Stimulated activated CD4-positive, alpha-beta T cell treated with anti-CD3 and anti-CD28 coated beads, TNF-alpha, amount 100 ng/mL, for 24 hours (primary cell): ENCODE measurements around the gene CDADC1.
A peak's percentile ranks its signal among the peaks of the same experiment; 100 is the strongest.

Source experiments
- DNase-seq, 3 experiments: peaks; one replicate each; pipeline ENCODE4 v3.0.0-alpha.2; 2020; ENCODE audit warnings: low read depth in 3 of 3

Gene CDADC1

DNA sequence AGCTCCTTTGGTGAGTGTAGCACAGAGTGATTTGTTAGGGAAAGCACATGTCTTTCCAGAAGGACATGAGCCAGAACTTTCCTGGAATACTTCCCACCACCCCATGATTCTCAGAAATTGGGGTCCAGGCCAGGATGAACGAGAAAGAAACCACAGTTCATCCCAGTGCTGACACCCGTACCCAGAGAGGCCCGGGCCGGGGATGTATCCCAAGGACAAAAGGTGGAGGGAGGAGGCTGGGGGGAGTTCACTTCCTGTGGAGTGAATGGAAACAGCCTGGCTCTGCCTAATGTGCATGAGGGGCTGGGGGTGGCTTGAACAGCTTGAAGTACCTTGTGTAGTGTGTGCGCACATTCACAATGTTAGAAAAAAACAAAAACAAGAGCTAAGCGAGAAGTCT, 47.5 kb downstream of the CDADC1 start:
- DNase-seq, result no peak

DNA sequence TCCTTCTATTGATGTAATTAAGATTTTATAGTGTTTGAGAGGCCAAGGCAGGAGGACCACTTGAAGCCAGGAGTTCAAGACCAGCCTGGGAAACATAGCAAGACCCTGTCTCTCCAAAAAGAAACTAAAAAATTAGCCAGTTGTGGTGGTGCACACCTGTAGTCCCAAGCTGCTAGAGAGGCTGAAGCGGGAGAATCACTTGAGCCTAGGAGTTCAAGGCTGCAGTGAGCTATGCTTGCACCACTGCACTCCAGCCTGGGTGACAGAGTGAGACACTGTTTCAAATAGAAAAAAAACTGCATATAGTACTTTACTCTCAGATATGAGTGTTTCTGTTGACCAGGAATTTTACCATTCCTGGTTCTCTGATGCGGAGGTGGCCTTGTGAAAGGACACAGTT, 48.9 kb downstream of the CDADC1 start:
- DNase-seq, result no peak

DNA sequence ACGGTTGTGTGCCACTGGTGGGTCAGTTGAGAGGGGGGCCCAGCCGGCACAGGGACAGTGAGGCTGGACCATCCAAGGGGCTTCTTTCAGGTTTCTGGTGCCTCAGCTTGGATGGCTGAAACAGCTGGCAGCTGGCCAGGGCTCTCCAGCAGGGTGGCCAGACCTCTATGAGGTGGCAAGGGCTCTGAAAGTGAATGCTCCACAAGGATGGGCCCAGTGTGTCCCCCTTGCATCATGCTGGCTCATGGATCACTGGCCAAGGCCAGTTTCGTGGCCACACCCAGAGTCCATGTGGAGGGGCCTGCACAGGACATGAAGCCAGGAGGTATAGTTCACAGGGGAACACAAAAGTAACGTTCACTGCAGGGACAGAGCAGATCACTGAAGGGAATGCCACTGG, 49.6 kb downstream of the CDADC1 start:
- no peak for DNase-seq

DNA sequence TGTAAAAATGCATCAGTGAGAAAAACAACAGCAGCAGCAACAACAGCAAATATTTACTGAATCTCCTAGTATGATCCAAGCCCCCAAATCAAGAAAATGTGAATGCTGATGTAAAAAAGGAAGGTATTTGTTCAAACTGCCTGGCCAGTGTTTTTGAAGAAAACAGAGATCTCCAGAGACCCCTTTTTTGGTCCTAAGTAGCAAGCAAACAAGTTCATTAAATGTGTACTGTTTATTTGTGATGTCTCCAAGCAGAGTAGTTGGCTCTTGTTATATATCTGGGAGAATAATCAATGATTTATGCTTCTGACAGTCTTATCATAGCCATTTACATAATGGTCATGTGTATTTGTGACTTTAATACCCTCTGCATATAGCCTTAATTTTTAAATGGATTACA, 50.7 kb downstream of the CDADC1 start:
- no peak for DNase-seq

DNA sequence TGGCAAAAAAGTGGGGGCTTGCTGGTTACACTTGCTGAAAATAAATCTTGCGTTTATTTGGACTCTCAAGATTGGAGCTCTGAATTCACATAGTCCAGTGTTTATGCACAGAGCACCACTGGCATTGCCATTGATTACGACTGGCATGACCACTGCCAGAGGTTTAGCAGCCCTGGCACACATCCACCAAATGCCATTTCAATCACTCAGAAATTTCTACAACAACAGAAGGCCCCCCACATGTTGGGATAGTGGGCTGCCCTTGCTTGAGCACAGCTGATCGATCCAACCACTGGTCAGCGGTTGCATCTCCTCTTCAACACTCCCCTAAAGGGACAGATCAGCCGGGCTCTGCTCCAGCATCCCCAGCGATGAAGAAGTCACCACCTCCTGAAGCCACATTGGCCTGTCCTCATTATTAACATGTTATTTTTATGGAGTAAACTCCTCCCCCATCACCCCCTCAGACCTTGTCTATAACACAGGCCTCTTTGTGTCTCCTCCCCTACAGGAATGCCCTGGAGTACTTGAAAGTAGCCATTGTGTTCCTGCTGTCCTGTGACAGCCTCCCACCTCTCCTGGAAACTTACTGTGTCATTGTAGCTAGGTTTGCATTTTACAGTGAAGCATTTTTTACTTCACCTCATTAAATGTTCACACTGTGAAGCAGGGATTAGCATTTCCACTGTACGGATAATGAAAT, 51.3 kb downstream of the CDADC1 start:
- no peak for DNase-seq

DNA sequence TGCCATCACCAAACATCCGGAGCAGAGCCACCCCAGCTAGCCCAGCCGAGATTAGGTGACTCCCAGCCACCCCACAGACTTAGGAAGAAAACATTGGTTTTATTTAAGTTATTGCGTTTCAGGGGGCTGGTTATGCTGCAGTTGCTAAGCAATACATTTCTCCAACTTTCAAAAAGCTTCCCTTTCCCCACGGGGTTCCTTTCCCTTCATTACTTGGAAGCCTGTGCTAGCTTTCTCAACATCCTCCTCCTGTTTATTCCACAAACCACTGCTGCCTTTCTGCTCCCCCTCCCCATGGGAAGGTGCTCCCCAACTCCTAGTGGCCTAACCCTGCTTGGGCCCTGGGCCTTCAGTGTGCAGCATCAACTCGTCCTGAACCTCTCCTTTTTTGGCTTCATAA, 52.6 kb downstream of the CDADC1 start:
- DNase-seq, result no peak

DNA sequence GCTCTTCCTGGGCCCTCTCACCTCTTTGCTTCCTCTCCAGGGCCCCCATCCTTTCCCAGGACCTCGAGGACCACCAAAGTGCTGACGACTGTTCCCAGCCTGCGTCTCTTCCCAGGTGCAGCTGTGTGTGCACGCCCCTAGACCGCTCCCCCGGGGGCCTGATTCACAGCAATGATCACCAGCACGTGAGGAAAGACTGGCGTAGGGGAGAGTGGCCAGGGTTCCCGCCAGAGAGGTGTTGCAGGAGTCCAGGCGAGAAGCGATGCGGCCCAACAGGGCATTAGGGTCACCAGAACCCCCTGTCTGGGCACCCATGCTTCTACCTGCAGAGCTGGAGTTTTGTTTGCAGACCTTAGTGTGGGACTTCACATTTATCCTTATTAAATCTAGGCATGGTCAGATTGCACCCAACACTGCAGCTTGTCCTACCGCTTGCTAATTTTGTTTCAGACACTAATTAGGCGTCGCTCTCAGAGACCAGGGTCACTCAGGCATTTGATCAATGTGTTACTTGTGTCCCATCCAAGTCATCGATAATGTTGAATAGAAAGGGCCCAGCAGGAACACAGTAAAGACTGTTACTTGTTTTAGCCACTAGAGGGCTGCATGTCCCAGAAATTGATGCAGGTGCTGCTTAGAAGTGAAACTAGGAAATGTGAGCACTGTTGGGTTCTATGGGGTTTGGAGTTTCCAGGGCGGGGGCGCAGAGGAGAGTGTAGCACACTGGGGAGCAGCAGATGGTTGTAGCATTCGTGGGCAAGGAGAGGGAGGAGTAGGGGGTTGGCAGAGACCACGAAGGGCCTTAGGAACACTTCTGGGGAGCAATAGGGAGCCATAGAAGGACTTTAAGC, 53.2 kb downstream of the CDADC1 start:
- DNase-seq, result peak; percentile 28 to 53 (median 43)

DNA sequence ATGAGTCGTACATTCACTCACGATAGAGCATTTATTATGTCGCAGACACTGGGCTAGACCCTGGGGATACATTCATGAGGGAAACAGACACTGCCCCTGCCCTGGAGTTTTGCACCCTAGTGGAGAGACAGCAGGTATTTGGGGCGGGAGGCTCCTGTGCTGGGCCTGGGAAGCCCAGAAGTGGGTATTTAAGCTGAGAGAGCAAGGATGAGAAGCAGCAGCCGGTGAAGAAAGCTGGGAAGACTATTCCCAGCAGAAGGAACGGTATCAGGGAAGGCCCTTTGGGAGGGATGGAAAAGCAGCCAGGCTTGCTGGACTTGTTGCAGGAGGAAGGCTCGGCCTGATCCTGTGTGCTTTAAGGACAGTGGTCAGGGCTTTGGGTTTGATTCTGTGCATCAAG, 54.5 kb downstream of the CDADC1 start:
- no peak for DNase-seq

DNA sequence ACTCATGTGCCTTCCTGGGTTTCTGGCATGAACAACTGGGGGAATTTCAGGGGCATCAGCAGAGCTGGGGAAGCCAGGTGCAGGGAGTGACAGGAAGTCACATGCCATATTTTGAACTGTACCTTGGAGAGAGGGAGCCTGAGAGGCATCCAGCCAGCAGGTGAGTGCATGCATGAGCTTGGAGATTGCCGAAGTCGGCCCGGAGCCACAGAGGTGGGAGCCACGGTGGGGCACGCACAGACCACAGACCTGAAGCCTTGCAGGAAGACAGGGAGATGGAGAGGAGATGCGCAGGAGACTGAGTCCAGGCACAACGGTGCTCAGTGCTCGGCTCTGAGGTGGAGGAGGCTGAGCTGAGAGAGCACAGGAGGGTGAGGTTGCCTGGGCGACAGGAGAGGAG, 55.1 kb downstream of the CDADC1 start:
- no peak for DNase-seq

DNA sequence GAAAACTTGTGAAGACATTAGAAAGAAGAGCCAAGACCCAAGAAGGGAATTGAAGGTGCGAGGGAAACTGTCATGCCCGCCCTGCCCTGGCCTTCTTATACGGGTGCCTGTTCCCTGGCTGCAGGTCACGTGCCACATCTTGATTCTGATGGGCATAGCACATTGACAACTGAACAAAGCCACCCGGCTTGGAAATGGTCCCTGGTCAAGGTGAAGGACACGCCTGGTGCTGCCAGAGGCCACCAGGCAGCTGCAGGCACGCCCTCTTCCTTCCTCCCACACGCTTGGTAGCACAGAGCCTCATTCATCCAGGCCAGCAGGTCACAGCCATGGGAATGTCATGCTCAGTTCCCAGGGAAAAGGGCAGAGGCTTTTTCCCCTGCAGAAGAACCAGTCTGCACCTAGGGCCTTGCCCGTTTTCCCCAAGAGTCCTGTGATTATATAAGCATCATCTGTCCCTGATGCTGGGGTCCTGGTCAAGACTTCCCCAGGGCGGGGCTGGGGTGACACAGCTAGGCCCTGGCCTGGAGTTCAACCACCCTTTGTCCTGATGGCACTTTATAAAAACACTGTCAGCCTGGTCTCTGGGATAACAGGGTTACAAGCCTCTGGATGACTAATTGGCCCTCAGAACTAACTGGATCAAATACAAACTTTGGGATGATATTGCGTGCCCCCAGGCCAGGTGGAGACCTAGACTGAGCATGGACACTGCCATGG, 56.0 kb downstream of the CDADC1 start:
- no peak for DNase-seq

DNA sequence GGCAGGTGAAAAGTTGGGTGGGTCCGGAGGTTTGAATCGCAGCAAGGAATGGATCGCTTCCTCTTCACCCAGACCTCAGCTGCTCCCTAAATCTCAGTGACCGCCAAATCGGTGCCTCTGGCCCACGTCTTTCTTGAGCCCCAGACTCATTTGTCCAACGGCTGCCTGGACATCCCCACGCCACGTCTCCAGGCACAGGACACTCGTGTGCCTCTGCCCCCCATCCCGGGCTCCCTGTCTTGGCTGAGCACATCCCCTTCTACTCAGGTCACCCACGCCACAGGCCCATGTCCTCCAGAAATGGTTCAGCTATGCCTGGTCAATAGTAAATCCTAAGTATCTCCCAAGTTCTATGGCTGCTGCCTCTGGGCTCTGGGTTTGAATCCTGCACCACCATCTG, 56.6 kb downstream of the CDADC1 start:
- DNase-seq, result no peak

DNA sequence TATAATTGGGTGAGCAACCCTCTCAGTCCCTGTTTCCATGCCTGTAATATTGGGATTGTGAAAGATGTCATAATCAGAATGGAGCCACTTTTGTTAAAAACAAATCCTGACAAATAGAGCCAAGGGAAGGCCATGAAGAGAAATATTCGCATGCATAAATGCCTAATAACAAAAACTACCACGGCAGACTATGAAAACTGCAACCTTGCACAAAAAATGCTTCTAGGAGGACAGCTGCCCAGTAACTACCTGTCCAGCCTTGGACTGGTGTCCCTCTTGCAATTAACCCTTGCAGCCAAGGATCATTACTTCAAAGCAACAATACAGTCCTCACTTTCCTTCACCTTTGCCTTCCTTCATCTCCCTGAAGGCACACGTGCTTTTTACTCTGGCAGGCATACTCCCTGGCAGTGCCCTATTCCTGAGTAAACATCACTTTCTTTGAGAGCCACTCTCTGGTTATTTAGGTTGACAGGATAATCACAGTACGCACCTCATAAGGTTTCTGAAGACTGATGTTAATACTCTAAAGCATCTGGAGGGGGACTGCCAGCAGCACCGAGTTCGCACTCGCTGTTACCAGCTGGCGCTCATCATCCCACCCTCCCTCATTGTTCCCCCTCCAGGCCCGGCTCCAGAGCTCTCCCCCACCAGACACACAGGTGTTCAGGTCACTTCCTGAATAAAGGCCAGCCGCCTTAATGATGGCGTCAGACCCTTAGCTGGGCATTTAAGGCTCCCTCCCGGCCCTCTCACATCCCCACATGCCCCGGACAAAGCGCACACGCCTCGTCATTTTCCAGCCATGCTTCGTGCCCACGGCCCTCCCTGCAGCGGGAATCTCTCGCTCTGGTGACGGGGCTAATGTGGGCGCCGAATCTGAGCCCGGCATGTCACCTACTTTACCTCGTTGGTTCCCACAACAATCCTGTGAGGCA, 57.3 kb downstream of the CDADC1 start:
- DNase-seq, result no peak

DNA sequence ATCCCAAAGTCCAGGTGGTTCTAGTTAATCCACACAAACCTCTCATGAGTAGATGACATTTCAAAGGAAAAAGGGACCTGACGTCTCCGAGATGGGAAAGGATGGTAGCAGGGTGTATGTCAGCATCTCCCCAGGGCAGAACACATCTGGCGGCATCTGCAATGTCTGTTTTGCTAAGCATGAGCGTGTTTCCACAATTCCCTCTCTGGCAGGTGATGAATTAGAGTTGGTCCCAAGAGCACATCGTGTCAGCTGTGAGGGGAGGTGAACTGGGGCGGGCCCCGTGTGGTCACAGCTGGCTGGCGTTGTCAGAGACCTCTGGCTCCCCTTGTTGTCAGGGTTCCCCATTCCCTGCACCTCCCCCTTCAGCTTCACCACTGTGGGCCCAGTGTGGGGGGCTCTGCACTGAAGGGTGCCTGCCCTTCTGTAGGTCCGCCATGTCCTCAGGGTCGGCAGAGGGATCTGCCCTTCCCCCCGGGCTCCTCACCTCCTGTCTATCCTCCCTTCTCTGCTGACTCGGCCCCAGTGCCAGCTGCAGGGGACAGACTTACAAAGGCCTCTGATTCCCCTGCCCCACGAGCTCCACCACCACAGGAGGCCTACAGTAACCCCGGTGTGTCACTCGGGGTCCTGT, 58.2 kb downstream of the CDADC1 start:
- no peak for DNase-seq

DNA sequence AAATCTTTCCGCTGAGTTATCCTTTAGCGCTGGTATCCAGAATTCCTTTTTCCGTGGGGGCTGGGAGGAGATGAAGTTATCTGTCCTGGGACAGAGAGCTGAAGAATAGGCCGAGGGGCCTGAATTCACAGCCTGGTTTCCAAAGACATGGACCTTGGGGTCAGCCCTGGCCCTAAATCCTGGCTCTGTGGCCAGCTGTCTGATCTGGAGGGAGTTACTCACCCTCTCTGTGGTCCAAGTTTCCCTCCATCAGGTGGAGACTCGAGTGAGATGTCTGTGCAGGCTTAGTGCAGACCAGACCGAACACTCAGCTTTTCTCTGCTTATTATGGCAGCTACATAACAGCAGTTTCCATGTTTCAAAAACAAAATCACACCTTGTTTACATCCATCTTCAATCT, 59.6 kb downstream of the CDADC1 start:
- no peak for DNase-seq

DNA sequence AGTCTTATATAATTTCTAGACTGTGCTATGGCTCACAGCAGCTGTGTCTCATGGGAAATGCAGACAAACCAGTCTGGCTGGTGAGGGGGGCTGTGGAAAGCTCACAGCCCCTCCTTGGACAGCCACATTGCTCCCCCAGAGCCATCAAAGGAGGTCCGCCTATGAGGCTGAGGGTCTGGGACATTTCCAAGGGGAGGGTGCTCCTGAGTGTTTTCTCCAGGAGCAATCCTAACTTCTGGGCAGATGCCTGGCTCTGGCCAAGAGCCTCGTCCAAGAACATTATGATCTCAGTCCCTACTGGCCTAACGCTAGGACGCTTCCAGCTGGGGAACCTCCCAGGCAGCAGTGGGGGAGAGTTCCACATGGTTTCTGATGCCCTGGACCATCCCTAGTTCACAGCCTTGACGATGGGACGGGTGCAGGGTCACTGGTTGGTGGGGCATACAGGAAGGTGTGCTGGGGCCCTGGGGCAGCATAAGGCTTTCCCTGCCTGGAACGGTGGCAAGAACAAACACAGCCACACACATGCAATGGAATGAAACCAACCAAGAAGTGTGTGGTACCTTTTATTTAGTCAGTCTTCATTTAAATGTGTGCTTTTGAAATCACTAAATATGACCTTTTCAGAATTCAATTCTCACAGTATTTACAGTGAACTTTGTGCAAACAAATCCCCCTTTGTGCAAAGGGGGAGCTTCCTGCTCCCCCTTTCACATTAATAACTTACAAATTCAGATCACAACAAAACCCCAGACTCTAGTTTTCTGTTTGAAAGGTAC, 60.6 kb downstream of the CDADC1 start:
- no peak for DNase-seq

DNA sequence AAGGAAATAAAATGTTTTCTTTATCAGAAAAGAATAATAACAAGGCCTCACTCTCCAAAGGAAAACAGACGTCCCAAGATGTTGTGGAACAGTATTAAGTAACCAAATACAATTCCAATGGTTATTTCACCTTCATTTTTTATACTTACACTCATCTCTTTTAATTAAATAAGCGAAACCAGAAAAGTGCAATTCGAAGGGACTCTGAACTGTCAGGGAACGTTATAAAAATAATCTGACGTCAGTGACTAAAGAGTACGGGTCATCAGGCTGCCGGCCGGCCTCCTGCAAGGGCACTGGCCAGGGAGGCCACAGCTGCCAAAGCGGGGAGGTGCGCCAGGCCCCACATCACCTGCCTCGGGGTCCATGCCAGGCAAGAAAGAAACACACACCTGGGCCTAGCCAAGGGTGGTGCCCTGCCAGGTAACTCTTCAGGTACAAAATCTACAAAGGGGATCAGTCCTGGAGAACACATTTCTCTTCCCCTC, 61.2 kb downstream of the CDADC1 start:
- DNase-seq, result no peak

DNA sequence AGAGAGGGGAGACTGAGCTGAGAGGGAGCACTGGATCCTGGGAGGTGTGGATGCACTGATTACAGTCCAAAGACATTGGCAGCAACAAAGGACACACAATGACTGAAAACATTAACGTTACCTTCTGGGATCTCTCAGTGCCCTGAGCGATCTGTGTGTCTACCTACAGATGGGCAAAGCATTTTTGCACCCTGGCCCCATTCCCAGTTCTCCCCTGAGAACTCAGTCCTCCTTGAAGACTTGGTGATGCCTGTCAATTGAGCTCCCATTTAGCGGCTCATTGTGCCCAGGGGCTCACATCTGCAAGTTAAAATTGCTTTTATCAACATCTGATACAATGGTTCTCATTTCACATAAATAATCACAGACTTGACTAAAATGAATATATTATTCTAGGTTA, 62.5 kb downstream of the CDADC1 start:
- no peak for DNase-seq

DNA sequence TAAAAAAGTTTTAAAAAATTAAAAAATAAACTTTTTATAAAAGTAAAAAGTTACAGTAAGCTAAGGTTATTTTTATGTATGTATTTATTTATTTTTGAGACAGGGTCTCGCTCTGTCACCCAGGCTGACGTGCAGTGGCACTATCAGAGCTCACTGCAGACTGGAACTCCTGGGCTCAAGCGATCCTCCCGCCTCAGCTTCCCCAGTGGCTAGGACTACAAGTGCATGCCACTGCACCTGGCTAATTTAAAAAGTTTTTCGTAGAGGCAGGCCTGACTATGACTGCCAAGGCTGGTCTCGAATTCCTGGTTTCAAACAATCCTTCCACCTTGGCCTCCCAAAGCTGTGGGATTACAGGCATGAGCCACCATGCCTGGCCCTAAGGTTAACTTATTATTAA, 64.1 kb downstream of the CDADC1 start:
- no peak for DNase-seq

DNA sequence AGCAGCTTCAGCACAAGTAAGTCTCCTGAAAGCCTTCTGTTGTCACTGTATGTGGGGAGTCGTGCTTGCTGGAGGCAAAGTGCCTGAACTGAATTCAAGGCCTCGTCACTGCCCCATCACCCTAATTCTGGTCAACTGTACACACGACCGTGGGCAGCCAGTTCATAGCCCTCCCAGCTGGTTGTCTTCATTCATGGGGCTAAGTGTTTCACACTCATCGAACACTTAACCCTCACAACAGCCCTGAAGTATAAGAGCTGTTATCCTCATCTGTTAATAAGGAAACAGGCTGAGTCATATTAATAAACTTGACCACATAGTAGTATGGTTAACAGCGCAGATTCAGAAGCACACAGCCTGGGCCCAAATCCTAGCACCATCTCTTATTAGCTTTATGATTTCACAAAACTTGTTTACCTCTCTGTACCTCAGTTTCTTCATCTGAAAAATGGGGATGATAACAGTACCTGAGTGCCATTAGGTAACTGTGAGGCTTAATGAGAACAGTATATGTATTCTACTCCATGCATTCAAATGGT, 66.7 kb downstream of the CDADC1 start:
- DNase-seq, result no peak

DNA sequence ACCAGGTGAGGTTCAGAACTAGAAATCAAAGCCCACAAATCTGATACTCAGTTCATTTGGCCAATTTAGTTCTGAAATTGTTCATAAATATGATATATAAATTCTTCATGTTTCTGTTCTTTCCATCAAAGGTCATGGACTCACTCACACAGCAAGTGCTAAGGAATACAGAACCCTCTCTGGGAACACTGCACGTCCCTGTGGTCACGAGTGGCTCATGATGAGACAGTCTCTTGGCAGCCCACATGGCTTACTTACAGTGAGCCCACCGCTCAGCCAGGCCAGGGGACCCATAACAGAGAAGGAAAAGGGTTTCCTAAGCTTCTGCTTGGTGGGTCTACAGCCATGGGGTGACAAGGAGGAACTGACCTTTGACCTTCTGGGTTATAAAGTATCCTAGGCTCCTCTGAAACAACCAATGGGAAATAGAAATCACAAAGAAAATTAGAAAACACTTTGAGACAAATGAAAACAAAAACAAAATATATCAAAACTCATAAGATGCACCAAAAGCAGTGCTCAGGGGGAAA, 67.4 kb downstream of the CDADC1 start:
- no peak for DNase-seq
